Adipose tissue (tissue), 3 donors: ENCODE data around the gene PITX3. TPM values are rescaled to one million over a fixed set of nuclear protein-coding genes. Genes with fewer than 3 reads are reported as not detected.

Experiments used
- H3K27ac ChIP-seq: one replicate; pipeline ENCODE4 v1.5.1; 2013; ENCODE audit warnings: low read depth, low read length
- WGBS, 3 donors: extraction: QIAGEN DNeasy Blood & Tissue Kit; methylation state at CpG; one replicate each; pipeline ENCODE4 v1.1.7; 2013; 5-methylcytosine and 5-hydroxymethylcytosine counted together
- polyA plus RNA-seq, 3 donors: library from polyadenylated mRNA; stranded (reverse); fragments of 200-250 nt; gene quantifications; one replicate each; pipeline ENCODE4 v1.2.3, GENCODE V29; 2013
- donor health status: healthy with polysubstance abuse.
- donor health status: Bipolar disorder and iron deficiency.
- donor health status: healthy.

PITX3 gene
- polyA plus RNA-seq, result under 1 TPM in 1 of 3 donors, not detected in 2; 0.36 TPM

DNA sequence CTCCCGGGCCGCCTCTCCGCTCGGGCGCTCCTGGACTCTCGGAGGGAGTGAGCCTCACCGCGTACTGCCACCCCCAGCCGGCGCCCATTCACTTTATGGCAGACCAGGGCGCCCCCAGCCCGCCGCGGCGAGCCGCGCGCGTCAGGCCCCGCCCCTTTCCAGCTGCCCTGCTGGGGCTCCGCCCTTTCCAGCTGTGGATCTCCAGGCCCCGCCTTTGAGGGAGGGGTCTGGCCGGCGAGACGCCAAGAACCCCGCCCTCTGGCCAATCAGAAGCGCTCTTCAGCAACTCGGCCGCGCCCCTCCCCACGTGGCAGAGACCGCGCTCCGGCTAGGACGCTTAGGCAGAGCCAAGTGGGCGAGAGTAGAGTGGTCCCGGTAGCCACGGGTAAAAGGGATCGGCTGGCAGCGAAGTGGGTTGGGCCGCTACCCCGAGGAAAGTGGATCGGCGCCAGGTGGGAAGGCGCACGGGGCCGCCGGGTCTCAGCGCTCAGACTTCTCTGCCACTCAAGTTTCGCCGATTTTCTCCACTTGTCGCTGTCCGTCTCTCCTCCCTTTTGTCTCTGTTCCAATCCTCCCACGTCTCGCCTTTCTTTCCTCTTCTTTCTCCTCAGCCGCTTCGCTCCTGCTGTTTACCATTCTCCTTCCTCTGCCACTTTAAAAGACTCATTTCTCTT, at the start of gene PITX3:
Gene PITX3 (minus strand): TSS at position 69 of the 674 bp plus-strand sequence. CDS start 9,432 bp downstream, outside the sequence.
- H3K27ac ChIP-seq, result no peak within 1 kb of the TSS
- 1 to 2% (median 1%) methylated on average over 56 to 57 of the region's 57 CpGs for WGBS, 3 donors

DNA sequence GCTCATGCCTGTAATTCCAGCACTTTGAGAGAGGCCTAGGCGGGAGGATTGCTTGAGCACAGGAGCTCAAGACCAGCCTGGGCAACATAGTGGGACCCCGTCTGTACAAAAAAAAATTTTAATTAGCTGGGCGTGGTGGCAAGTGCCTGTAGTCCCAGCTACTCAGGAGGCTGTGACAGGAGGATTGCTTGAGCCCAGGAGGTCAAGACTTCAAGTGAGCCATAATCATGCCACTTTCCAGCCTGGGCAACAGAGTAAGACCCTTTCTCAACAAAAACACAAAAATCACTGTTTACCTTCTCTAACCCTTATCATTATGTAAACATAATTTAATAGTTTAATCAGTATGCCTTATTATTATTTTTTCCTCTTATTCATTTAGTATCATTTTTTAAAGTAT, 48.5 kb upstream of the PITX3 start:
- 95 to 99% (median 95%) methylated on average over 3 of the region's 3 CpGs for WGBS, 3 donors

DNA sequence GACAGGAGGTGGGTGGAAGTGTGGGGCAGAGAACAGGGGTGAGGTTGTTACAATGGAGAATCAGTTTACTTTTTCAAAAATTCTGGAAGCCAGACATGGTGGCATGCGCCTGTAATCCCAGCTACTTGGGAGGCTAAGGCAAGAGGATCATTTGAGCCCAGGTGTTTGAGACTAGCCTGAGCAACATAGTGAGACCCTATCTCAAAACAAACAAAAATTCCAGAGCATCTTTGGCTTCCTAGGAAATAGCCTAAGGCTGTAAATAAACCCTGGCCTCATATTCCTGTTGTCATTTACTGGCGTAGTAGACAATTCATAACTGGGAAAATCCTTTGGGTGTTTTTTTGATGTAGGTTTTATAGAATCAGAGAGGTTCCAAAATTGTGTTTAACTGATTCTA, 48.0 kb upstream of the PITX3 start:
- WGBS, 3 donors, result 98 to 99% (median 98%) methylated on average over 2 of the region's 2 CpGs
- H3K27ac ChIP-seq, result no peak overlapping the region

More for the DNA sequence above, 48.5 kb upstream of the PITX3 start:
- no peak overlapping the region for H3K27ac ChIP-seq

DNA sequence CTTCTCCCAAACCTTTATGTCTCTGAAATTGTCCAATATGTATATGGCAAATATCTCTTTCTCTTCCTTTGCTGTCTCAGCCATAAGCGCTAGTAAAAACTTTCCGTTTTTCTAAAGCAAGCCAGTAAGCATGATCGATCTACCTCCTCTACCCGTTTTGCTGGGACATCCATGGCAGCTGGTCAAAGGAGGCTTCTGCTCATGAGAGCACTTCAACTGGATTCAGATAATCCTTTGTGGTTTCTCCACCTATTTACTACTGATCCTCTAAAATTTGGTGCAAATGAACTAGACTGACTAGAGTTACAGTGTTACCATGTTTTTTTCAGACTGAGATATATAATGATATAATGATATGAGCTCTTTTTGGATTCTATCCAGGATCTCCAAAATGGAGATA, 46.7 kb upstream of the PITX3 start:
- H3K27ac ChIP-seq, result no peak overlapping the region
- 93 to 97% (median 95%) methylated on average over 4 of the region's 4 CpGs for WGBS, 3 donors

DNA sequence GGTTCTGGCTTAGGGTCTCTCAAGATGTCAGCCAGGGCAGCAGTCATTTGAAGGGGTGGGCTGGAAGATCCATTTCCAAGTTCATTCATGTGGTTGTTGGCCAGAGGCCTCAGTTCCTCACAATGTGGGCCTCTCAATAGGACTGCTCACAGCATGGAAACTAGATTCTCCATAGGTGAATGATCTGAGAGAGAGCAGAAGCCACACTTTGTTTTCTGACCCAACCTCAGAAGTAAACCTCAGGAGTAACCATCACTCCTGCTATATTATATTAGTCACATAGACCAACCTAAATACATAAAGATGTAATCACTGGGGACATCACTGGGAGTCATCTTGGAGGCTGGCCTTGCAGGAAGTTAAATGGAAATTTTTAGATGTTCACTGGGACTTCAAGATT, 46.2 kb upstream of the PITX3 start:
- no peak overlapping the region for H3K27ac ChIP-seq

DNA sequence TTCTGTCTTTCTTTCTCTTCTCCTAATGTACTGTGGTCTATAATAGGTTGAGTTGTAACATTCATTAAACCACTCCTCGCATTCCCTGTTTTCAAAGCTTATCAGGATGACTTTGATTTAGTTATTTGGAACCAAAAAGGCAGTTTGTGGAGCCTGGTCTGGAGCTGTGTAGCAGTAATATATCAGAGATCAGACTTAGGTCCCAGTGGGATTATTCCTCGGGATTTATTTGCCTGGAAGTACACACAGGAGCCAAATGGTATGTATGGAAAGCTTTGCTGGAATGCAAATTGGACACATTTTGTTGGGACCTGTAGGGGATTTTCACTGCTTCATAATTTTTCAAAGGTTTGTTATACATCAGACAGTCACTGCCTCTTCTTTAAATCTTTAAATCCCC, 44.9 kb upstream of the PITX3 start:
- WGBS, 3 donors, result 54 to 69% (median 58%) methylated on average over 2 of the region's 2 CpGs
- H3K27ac ChIP-seq, result no peak overlapping the region

DNA sequence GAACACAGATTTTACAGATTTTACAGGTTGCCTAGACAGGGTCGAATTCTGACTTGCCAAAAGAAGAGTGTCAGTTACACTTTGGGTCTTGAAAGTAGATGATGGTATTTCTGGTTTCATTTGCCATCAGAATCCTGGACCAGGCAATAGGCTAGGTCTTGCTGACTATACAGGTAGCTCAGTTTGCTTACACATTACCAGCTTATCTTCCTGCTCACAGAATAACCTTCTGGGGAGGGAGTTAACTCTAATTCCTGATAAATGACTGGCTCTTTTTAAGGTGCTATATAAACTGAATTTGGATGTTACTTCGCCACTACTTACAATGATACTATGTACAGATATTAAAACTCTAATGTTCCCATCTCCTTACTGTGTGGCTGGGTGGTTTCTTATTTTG, 43.8 kb upstream of the PITX3 start:
- no peak overlapping the region for H3K27ac ChIP-seq
- 90 to 98% (median 93%) methylated on average over 2 of the region's 2 CpGs for WGBS, 3 donors

DNA sequence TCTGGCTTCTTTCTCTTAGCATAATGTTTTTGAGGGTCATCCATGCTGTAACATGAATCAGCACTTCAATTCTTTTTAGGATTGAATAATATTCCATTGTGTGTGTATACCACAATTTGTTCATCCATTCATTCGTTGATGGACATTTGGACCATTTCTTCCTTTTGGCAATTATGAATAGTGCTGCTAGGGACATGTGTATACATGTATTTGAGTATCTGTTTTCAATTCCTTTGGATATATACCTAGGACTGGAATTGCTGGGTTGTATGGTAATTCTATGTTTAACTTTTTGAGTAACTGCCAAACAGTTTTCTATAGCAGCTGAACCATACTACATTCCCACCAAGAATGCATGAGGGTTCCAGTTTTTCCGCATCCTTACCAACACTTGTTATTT, 43.2 kb upstream of the PITX3 start:
- 94 to 96% (median 95%) methylated on average over 2 of the region's 2 CpGs for WGBS, 3 donors
- H3K27ac ChIP-seq, result no peak overlapping the region

DNA sequence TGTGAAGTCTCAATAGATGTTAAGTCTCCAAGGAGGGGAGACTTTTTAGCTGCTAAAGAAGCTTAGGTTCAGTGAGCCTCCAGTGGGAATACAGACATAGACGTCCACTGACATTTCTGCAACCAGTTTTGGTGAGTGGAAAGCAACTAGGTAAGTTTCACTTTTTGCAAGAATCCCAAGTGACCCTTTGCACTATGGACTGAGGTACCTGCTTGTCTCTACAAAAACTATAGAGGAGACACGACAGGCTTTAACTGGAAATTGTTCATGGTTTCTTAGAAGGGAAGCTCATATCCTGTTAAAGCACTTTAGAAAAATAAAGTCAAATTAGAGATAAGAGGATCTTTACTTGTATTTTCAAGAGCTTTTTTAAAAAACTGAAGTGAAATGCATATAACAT, 42.6 kb upstream of the PITX3 start:
- WGBS, 3 donors, result 38 to 65% (median 45%) methylated on average over 2 of the region's 2 CpGs

DNA sequence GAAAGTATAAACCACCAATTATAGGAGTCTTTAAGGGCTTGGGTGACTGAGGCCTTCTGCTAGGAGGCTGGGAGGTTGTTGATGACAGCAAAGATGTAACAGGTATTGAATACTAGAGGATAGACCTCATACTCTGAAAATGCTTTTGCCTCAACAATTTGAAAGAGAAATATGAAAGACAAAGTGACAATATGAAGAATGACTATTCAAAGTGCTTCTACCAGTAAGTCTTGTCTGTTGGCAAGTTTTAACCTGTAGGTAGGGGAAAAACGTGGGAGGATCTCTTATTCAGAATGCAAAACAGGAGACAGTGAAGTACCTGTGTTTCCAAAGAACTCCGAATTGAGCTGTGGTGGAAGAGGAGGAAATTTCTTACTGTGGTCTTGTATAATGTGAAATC, 42.2 kb upstream of the PITX3 start:
- H3K27ac ChIP-seq, result no peak overlapping the region
- 58 to 66% (median 61%) methylated on average over 2 of the region's 2 CpGs for WGBS, 3 donors

More for the DNA sequence above, 42.6 kb upstream of the PITX3 start:
- no peak overlapping the region for H3K27ac ChIP-seq

DNA sequence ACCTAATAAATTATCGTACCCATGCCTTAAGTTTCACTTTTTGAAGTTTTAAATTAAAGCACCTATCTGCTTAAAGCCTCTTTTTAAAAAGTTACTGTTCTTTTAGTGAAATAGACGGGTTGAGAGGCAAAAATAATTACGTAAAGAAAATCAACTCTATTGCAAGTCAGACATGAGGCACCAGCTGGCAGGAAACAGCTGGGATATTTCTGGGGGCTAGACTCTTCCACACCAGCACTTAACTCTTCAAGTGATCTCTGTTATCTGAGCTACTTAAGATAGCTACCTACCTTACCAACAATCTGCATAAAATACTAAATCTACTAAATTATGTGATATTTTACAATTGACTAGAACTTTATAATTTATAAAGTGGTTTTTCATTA, 39.8 kb upstream of the PITX3 start:
- WGBS, 3 donors, result 5 to 31% (median 7%) methylated on average over 3 of the region's 3 CpGs
- no peak overlapping the region for H3K27ac ChIP-seq

DNA sequence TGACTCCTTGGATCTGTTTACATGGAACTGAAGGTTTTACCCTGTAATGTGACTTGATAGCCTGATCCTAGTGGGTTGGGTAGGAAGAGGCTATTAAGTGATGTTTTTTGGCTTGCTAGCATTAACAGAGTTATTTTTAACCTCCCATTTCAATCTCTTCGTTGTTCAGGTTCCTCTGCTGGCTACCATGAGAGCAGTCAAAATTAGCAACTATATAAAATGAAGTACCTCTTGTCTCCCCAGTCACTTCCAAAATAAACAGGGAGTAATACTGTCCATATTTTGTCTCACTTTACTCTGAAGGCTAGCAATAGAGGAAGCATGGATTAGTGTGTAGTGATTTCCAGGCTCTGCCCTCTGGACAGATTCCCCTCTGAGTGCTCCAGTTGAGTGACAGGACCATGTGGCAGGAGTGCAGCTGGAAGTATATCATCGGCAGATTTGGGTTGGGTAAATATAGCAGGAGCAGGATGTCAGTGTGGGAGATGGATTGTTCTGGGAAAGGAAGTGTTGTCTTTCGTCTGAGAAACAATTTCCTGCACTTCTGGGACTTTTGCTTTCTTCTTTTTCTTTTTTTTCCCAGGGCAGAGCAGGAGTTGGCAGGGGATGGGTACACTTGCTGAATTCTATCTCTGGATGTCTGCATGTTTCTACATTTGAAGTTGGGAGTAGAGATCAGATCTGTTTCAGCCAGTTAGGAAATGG, 39.2 kb upstream of the PITX3 start:
- 2 to 4% (median 4%) methylated on average over 3 of the region's 3 CpGs for WGBS, 3 donors

DNA sequence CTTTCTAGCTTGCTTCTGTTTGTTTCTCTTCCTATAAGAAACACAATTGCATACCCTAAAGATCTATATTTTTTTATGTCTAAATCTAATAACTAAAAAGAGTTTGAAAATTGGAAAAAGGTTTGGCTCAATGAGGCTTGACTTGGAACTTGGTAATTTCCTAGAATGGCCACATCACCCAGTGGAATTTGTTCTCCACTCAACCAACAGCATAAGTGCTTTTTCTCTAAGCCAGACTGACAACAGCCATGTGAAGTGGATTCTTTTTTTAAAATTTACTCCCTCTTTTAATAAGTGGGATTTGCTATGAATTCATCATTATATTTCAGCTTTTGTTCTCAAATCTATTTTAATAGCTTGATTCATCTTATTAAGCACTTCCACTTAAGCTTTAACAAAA, 37.8 kb upstream of the PITX3 start:
- no peak overlapping the region for H3K27ac ChIP-seq

More for the DNA sequence above, 39.2 kb upstream of the PITX3 start:
- H3K27ac ChIP-seq, result no peak overlapping the region

DNA sequence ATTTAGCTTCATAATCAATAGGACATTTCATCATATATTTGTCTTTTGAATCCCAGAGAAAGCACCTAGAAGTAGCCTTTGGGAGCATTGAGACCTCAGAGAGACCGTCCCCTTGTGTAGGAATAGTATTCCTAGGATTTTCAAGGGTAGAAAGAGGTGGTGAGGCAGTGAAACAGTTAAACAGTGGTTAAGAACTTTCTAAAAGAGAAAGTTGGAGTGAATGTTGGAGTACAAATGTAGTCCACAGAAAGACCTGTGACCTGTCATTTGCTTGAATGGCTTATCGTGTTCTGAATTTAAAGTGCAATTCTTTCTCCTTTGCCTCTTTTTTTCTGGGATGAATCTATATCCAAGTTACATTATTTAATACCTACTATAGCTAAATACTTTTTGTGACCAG, 34.0 kb upstream of the PITX3 start:
- H3K27ac ChIP-seq, result no peak overlapping the region
- 81 to 87% (median 84%) methylated on average over 2 of the region's 2 CpGs for WGBS, 3 donors

DNA sequence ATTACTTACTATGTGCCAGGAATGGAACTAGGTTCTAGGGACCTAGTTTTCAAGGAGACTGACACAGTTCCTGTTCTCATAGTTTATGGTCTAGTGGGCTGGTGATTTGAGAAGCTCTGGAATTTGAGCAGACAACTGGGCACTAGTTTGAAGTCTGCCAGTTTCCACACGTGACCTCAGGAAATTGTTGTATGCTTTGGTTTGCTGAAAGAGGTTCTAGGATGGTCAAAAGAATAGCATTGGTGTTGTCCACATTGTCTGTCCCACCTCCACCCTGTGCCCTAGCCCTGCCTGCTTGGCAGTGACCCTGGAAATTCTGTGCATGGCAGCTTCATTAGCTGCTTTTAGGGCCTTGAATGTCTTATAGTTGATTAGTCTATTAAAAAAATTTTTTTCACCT, 32.8 kb upstream of the PITX3 start:
- WGBS, 3 donors, result 69 to 77% (median 76%) methylated on average over 1 of the region's 1 CpG

DNA sequence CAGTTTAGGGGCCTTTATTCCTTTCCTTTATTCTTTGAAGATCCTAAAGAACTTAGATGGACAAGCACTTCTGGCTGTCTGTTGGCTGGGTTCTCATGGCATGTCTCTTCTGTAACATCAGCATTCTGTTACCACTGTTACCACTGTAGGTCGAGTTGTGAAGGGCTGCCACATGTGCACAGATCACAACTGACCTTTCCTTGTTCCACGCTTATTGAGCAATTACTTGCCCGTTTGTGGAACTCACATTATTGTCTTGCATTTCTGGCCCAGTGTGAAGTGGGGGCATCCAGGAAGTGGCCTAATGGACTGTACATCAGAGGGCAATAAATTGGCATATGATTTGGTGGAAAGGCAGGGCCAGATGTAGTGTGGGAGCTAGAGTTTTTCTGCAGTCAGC, 27.7 kb upstream of the PITX3 start:
- no peak overlapping the region for H3K27ac ChIP-seq
- 40 to 47% (median 43%) methylated on average over 3 of the region's 3 CpGs for WGBS, 3 donors

More for the DNA sequence above, 32.8 kb upstream of the PITX3 start:
- no peak overlapping the region for H3K27ac ChIP-seq

DNA sequence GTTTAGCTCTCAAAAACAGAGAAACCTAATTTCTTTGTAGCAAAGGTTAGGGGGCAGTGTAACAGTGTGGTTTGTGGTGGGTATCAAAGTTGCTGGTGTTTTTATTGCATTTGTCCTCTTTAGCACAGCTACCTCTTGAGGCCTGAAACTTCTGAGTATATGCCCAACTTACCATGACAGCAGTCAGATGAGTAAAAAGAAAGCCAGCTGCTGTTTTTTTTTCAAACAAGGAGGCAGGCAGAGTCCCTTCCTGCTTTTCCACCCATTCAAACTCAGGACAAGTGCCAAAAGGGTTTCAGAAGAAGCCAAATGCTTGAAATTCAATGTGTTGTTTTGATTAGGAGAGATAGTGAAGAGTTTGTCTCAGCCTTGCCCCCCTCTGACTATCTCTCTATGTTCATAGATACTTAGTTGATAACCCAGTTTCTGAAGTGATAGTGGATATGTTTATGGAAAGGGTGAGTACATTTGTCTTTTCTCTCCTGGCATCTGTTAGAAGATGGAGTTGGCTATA, 27.1 kb upstream of the PITX3 start:
- H3K27ac ChIP-seq, result no peak overlapping the region

DNA sequence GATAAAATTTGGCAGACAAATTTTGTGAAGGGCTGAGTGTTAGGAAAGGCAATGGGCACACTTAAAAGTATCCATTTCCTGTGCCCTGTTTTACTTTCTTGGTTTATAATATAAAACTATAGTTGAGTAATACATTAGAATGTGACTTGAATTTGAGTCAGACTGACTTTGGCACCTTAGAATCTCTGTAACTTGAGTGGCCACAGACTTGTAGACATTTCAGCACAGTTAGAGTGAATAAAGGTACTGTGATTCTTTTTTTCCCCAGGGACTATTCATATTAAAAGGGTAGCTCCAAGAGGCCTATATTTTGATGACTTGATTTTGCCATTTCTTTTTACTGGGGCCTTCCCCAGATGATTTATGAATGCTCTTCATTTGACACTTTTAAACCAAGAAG, 26.4 kb upstream of the PITX3 start:
- H3K27ac ChIP-seq, result no peak overlapping the region

DNA sequence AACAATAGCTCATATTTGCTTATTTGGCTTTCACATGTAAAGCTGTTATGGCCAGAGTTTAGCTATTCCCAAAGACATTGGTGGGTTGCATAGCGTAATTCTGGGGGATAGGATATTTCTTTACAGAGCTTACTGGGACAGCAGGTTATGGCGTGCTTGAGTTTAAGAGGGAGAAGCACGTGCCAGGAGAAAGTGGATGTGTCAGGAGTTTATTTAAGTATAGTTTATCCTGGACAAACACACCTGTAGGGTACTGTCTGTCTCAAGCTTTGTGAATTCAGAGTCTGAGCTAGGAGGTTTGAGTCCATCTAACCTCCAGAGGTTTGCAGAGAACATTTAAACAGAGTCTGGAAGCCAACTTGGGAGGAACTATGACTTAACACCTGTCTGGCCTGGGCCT, 25.4 kb upstream of the PITX3 start:
- H3K27ac ChIP-seq, result no peak overlapping the region
- WGBS, 3 donors, result 90 to 97% (median 97%) methylated on average over 3 of the region's 3 CpGs

DNA sequence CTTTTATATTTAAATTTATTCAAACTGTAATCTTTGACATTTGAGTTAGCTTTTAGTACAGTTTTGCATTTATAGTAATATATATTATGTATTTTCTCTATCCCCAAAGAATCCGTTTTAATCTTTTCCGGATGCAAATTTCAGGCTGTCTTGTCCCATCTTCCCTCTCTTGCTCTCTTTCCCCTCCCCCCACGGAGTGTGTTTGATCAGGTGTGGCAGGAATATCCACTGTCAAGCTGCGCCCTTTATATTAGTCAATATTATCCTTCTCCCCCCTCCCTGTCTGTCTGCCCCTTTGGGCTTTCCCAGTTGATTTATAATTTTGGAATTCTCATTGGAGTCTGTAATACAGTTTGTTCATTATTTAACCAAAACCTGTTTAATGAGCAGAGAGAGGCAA, 23.1 kb upstream of the PITX3 start:
- WGBS, 3 donors, result 57 to 91% (median 89%) methylated on average over 4 of the region's 4 CpGs
- no peak overlapping the region for H3K27ac ChIP-seq
